ENCODE measurements around the gene COL1A1. TPM values are rescaled to one million over a fixed set of nuclear protein-coding genes. Genes with fewer than 3 reads are reported as not detected.

The COL1A1 gene
- polyA plus RNA-seq, 1 donor, result 3,500 TPM

- DNase-seq (ENCODE audit: low read depth), result no peak
These were observed 59.7 kb downstream of the COL1A1 start for GRCh38 chr17:50141745-50142110.

- DNase-seq (ENCODE audit: low read depth), result no peak
These were observed 60.2 kb downstream of the COL1A1 start for GRCh38 chr17:50141026-50141744.

- DNase-seq (ENCODE audit: low read depth), result no peak
These were observed 61.2 kb downstream of the COL1A1 start for GRCh38 chr17:50139950-50140885.

GRCh38 chr17:50139185-50139783, 62.1 kb downstream of the COL1A1 start:
- no peak for DNase-seq (ENCODE audit: low read depth)

GRCh38 chr17:50137042-50137441, 64.4 kb downstream of the COL1A1 start:
- DNase-seq (ENCODE audit: low read depth), result no peak

GRCh38 chr17:50136096-50136687, 65.2 kb downstream of the COL1A1 start:
- no peak for DNase-seq (ENCODE audit: low read depth)

- no peak for DNase-seq (ENCODE audit: low read depth)
These were observed 65.9 kb downstream of the COL1A1 start for GRCh38 chr17:50135316-50136095.

GRCh38 chr17:50134206-50135110, 67.0 kb downstream of the COL1A1 start:
- no peak for DNase-seq (ENCODE audit: low read depth)

- no peak for DNase-seq (ENCODE audit: low read depth)
These were observed 67.7 kb downstream of the COL1A1 start for GRCh38 chr17:50133769-50134099.

Other genes with a start within 250 kb of the COL1A1 start
- gene DLX4, start 232.4 kb downstream of the COL1A1 start, polyA plus RNA-seq (ENCODE audit: insufficient read length), result 0.20 TPM
- not detected for gene DLX3, start 206.4 kb downstream of the COL1A1 start, polyA plus RNA-seq (ENCODE audit: insufficient read length)
- gene ITGA3, start 145.5 kb downstream of the COL1A1 start, polyA plus RNA-seq (ENCODE audit: insufficient read length), result 29.0 TPM
- gene PDK2, start 106.3 kb downstream of the COL1A1 start, polyA plus RNA-seq (ENCODE audit: insufficient read length), result 65.3 TPM
- gene SAMD14, start 71.5 kb downstream of the COL1A1 start, polyA plus RNA-seq (ENCODE audit: insufficient read length), result 4.3 TPM
- gene PPP1R9B, start 51.0 kb downstream of the COL1A1 start, polyA plus RNA-seq (ENCODE audit: insufficient read length), result 40.7 TPM
- gene SGCA, start 35.6 kb downstream of the COL1A1 start, polyA plus RNA-seq (ENCODE audit: insufficient read length), result 368 TPM
- gene TMEM92, start 72.8 kb upstream of the COL1A1 start, polyA plus RNA-seq (ENCODE audit: insufficient read length), result 0.76 TPM
- 26.2 TPM for gene XYLT2, start 144.5 kb upstream of the COL1A1 start, polyA plus RNA-seq (ENCODE audit: insufficient read length)
- 52.8 TPM for gene MRPL27, start 171.6 kb upstream of the COL1A1 start, polyA plus RNA-seq (ENCODE audit: insufficient read length)
- gene EME1, start 171.6 kb upstream of the COL1A1 start, polyA plus RNA-seq (ENCODE audit: insufficient read length), result 4.8 TPM
- 44.4 TPM for gene LRRC59, start 195.9 kb upstream of the COL1A1 start, polyA plus RNA-seq (ENCODE audit: insufficient read length)
- 62.3 TPM for gene ACSF2, start 224.6 kb upstream of the COL1A1 start, polyA plus RNA-seq (ENCODE audit: insufficient read length)